Measurements from ENCODE around the gene LRRC4C. TPM values are rescaled to one million over a fixed set of nuclear protein-coding genes. Genes with fewer than 3 reads are reported as not detected.

The LRRC4C gene
- total RNA-seq, 3 donors from 2014 or later (not counting 1 experiment from before 2014, with no cell fraction given) = not detected

- Mint-ChIP-seq H3K27ac (no peak overlapping the region), H3K4me1 (no peaks in the 10 kb centered on the region)
- intact Hi-C loops (cut with micrococcal nuclease) = no loop called here
These were observed 1358.7 kb downstream of the LRRC4C start for GRCh38 chr11:40100781-40101180.

DNA sequence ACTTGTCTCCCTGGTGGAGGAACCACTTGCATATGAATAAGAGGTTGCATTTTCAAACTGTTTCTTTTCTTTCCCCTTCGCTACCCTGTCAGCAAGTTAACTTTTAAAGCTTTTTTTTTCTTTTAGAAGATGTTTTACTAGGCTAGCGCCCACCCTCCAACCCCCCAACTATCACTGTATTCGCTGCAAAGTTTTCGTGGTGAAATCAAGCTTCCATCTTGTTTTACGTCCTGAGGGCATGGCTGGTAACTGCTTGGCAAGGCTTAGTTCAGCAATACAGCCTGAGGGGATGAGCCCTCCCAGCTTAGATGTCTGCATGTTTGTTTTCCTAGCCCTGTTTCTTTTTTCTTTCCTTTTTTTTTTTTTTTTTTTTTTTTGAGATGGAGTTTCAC lies 1359.3 kb downstream of the LRRC4C start:
- Mint-ChIP-seq H3K36me3 (peaks cover 15% of the 10 kb centered on the region), H3K27ac (no peak overlapping the region), H3K9me3 (peaks cover 6 to 14% of the 10 kb centered on the region in 2 donors), H3K27me3 (ENCODE audit: low read depth in 2 of 2) (no peaks in the 10 kb centered on the region), H3K4me3 (no peak overlapping the region), H3K4me1 (no peaks in the 10 kb centered on the region)
- Histone ChIP-seq H3K27me3 (ENCODE audit: control insufficient read depth, insufficient read depth, low read length) (no peaks in the 10 kb centered on the region), H3K36me3 (ENCODE audit: control insufficient read depth, insufficient read depth, low read length) (no peaks in the 10 kb centered on the region), H3K9me3 (ENCODE audit: control insufficient read depth, insufficient read depth, low read length) (peaks cover 15% of the 10 kb centered on the region), H3K4me3 (ENCODE audit: low read length) (no peak overlapping the region), H3K27ac (ENCODE audit: low read length) (no peak overlapping the region), H3K4me1 (ENCODE audit: control insufficient read depth, insufficient read depth, low read length) (no peaks in the 10 kb centered on the region)
- intact Hi-C loops (cut with micrococcal nuclease) = no loop called here
- 54% methylated on average over 5 of the region's 5 CpGs for WGBS (ENCODE audit: insufficient coverage)
- ATAC-seq (no peak), DNase-seq (no peak)
- no peak for TF ChIP-seq CTCF (IDR thresholded peaks at IDR 0.05)

More at GRCh38 chr11:40100781-40101180, 1358.7 kb downstream of the LRRC4C start:
- no peaks in the 10 kb centered on the region for H3K27me3 Mint-ChIP-seq (ENCODE audit: low read depth in 2 of 2)
- H3K36me3 ChIP-seq (ENCODE audit: control insufficient read depth, insufficient read depth, low read length) = no peaks in the 10 kb centered on the region
- H3K4me3 ChIP-seq (ENCODE audit: low read length) = no peak overlapping the region
- no peak overlapping the region for H3K27ac ChIP-seq (ENCODE audit: low read length)
- peaks cover 6 to 14% of the 10 kb centered on the region in 2 donors for H3K9me3 Mint-ChIP-seq
- H3K9me3 ChIP-seq (ENCODE audit: control insufficient read depth, insufficient read depth, low read length) = peaks cover 16% of the 10 kb centered on the region
- no peaks in the 10 kb centered on the region for H3K4me1 ChIP-seq (ENCODE audit: control insufficient read depth, insufficient read depth, low read length)
- 84% methylated on average over 5 of the region's 5 CpGs for WGBS (ENCODE audit: insufficient coverage)
- no peak overlapping the region for H3K4me3 Mint-ChIP-seq
- no peak for TF ChIP-seq CTCF (IDR thresholded peaks at IDR 0.05)
- DNase-seq (no peak), ATAC-seq (no peak)
- peaks cover 13% of the 10 kb centered on the region for H3K36me3 Mint-ChIP-seq
- no peaks in the 10 kb centered on the region for H3K27me3 ChIP-seq (ENCODE audit: control insufficient read depth, insufficient read depth, low read length)

DNA sequence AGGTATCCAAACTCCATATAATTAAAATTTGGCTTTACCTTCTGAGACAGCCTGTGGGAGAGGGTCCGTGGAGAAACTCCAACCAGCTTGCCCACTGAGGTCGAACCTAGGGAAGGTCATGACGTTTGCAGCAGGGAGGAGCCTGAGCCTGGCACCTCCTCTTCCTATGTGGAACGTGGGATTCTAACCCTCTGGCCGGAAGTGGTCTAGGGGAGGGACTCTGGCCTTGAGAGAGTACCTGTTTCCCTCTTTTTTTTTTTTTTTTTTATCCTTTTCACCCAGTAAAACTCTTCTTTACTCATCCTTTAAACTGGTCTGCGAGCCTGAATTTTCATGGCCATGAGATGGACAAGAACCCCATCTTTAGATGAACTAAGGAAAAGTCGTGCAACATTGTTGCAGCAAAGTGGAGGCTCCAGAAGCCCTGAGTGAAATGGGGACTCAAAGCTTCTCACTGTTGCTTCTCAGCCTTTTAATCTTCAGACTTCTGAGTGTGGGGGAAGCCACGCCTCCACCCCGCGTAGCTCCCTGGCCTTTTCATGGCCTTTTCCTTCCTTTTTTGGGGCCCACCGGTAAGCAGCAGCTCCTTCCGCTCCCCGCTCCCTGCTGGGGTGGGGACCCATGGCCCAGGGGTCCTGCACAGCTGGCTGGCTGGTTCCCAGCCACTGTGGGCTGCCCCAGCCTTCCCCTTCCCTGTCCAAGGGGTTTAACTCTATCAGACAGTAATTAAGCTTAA lies 1359.9 kb downstream of the LRRC4C start:
- H3K9me3 Mint-ChIP-seq = peaks cover 4 to 11% of the 10 kb centered on the region in 2 donors
- Histone ChIP-seq H3K27me3 (ENCODE audit: control insufficient read depth, insufficient read depth, low read length) (no peaks in the 10 kb centered on the region), H3K27ac (ENCODE audit: low read length) (no peak overlapping the region), H3K4me1 (ENCODE audit: control insufficient read depth, insufficient read depth, low read length) (no peaks in the 10 kb centered on the region), H3K4me3 (ENCODE audit: low read length) (no peak overlapping the region), H3K9me3 (ENCODE audit: control insufficient read depth, insufficient read depth, low read length) (peaks cover 11% of the 10 kb centered on the region), H3K36me3 (ENCODE audit: control insufficient read depth, insufficient read depth, low read length) (no peaks in the 10 kb centered on the region)
- H3K27me3 Mint-ChIP-seq (ENCODE audit: low read depth in 2 of 2) = no peaks in the 10 kb centered on the region
- intact Hi-C loops (cut with micrococcal nuclease) = no loop called here
- no peak for DNase-seq
- no peaks in the 10 kb centered on the region for H3K4me1 Mint-ChIP-seq
- no peak overlapping the region for H3K4me3 Mint-ChIP-seq
- 15% methylated on average over 11 of the region's 13 CpGs for WGBS (ENCODE audit: insufficient coverage)
- TF ChIP-seq CTCF (IDR thresholded peaks at IDR 0.05) = no peak
- no peak overlapping the region for H3K27ac Mint-ChIP-seq
- H3K36me3 Mint-ChIP-seq = peaks cover 15% of the 10 kb centered on the region
- ATAC-seq = no peak

GRCh38 chr11:40095446-40095845 lies 1364.0 kb downstream of the LRRC4C start:
- Mint-ChIP-seq H3K36me3 (peaks cover 14% of the 10 kb centered on the region), H3K27me3 (ENCODE audit: low read depth in 2 of 2) (no peaks in the 10 kb centered on the region), H3K4me1 (no peaks in the 10 kb centered on the region), H3K9me3 (peaks cover 6 to 13% of the 10 kb centered on the region in 2 donors), H3K27ac (no peak overlapping the region), H3K4me3 (no peak overlapping the region)
- no peak overlapping the region for H3K4me3 ChIP-seq (ENCODE audit: low read length)
- no peaks in the 10 kb centered on the region for H3K4me1 ChIP-seq (ENCODE audit: control insufficient read depth, insufficient read depth, low read length)
- ATAC-seq = no peak
- no CpG with 5 or more reads among the region's 1 CpG for WGBS (ENCODE audit: insufficient coverage)
- no peak overlapping the region for H3K27ac ChIP-seq (ENCODE audit: low read length)
- DNase-seq = no peak
- intact Hi-C loops (cut with micrococcal nuclease) = no loop called here
- no peaks in the 10 kb centered on the region for H3K36me3 ChIP-seq (ENCODE audit: control insufficient read depth, insufficient read depth, low read length)
- H3K27me3 ChIP-seq (ENCODE audit: control insufficient read depth, insufficient read depth, low read length) = no peaks in the 10 kb centered on the region
- peaks cover 6% of the 10 kb centered on the region for H3K9me3 ChIP-seq (ENCODE audit: control insufficient read depth, insufficient read depth, low read length)
- no peak for TF ChIP-seq CTCF (IDR thresholded peaks at IDR 0.05)

Data from natural killer cell (primary cell).